ENCODE data around the gene NAT9.

GRCh38 chr17:74808714-74809430, 32.7 kb upstream of the NAT9 start:
- no peak for TF ChIP-seq SPI1 (IDR thresholded peaks at IDR 0.05; ENCODE audit: low read depth, low read length)
- TF ChIP-seq POLR2A (IDR thresholded peaks at IDR 0.05; ENCODE audit: low read depth, low read length) = no peak
- TF ChIP-seq POLR2AphosphoS5 (IDR thresholded peaks at IDR 0.05; ENCODE audit: low read depth, low read length) = no peak

All from GM12891 (cell line).